ENCODE data around the gene ELN. TPM values are rescaled to one million over a fixed set of nuclear protein-coding genes. Genes with fewer than 3 reads are reported as not detected.

Gene ELN
- total RNA-seq, 2 experiments from 2014 or later, result not detected

- H3K36me3 Mint-ChIP-seq (ENCODE audit: low read depth), result no peaks in the 10 kb centered on the region
- POLR2A ChIA-PET, result no interaction called here
- H3K4me1 Mint-ChIP-seq, result no peaks in the 10 kb centered on the region
- CTCF ChIA-PET, result no interaction called here
- peaks cover 16% of the 10 kb centered on the region for H3K27me3 Mint-ChIP-seq
- no peaks in the 10 kb centered on the region for H3K9me3 Mint-ChIP-seq
- no peak overlapping the region for H3K27ac Mint-ChIP-seq
- H3K4me3 Mint-ChIP-seq, result no peak overlapping the region
- DNase-seq, result no peak
These were observed 7.6 kb upstream of the ELN start for GRCh38 chr7:74020390-74020789.

GRCh38 chr7:74021546-74022320 lies 6.2 kb upstream of the ELN start:
- Mint-ChIP-seq H3K27me3 (peaks cover 25% of the 10 kb centered on the region), H3K9me3 (no peaks in the 10 kb centered on the region), H3K27ac (no peak overlapping the region), H3K4me1 (peaks cover 1% of the 10 kb centered on the region), H3K4me3 (no peak overlapping the region), H3K36me3 (ENCODE audit: low read depth) (no peaks in the 10 kb centered on the region)
- CTCF ChIA-PET, result no interaction called here
- no peak for DNase-seq
- POLR2A ChIA-PET, result no interaction called here

GRCh38 chr7:74022507-74022906 lies 5.5 kb upstream of the ELN start:
- ChIA-PET POLR2A (no interaction called here), CTCF (no interaction called here)
- Mint-ChIP-seq H3K9me3 (no peaks in the 10 kb centered on the region), H3K4me3 (no peak overlapping the region), H3K27me3 (peaks cover 29% of the 10 kb centered on the region), H3K27ac (no peak overlapping the region), H3K36me3 (ENCODE audit: low read depth) (no peaks in the 10 kb centered on the region), H3K4me1 (peaks cover 2% of the 10 kb centered on the region)
- no peak for DNase-seq

- Mint-ChIP-seq H3K4me3 (no peak overlapping the region), H3K27ac (no peak overlapping the region), H3K9me3 (no peaks in the 10 kb centered on the region), H3K27me3 (peaks cover 29% of the 10 kb centered on the region), H3K4me1 (peaks cover 2% of the 10 kb centered on the region), H3K36me3 (ENCODE audit: low read depth) (no peaks in the 10 kb centered on the region)
- DNase-seq, result no peak
- POLR2A ChIA-PET, result no interaction called here
- CTCF ChIA-PET, result no interaction called here
These were observed 4.9 kb upstream of the ELN start for GRCh38 chr7:74023092-74023536.

GRCh38 chr7:74023786-74024185 lies 4.2 kb upstream of the ELN start:
- ChIA-PET POLR2A (no interaction called here), CTCF (no interaction called here)
- Mint-ChIP-seq H3K9me3 (no peaks in the 10 kb centered on the region), H3K36me3 (ENCODE audit: low read depth) (no peaks in the 10 kb centered on the region), H3K4me1 (peaks cover 2% of the 10 kb centered on the region), H3K4me3 (no peak overlapping the region), H3K27ac (no peak overlapping the region), H3K27me3 (peaks cover 30% of the 10 kb centered on the region)
- no peak for DNase-seq

- H3K4me3 Mint-ChIP-seq, result no peak overlapping the region
- DNase-seq, result no peak
- H3K36me3 Mint-ChIP-seq (ENCODE audit: low read depth), result no peaks in the 10 kb centered on the region
- H3K27ac Mint-ChIP-seq, result no peak overlapping the region
- H3K9me3 Mint-ChIP-seq, result no peaks in the 10 kb centered on the region
- ChIA-PET POLR2A (no interaction called here), CTCF (interaction anchor here (0.6 to 3.0 kb wide), 5 partner anchors 9 to 176 kb away, joined by 4 to 19 read pairs (median 8); no protein-coding TSS in a partner anchor)
- peaks cover 5% of the 10 kb centered on the region for H3K4me1 Mint-ChIP-seq
- peaks cover 43% of the 10 kb centered on the region for H3K27me3 Mint-ChIP-seq
These were observed 2.8 kb upstream of the ELN start for GRCh38 chr7:74025146-74025545.

- peaks cover 5% of the 10 kb centered on the region for H3K4me1 Mint-ChIP-seq
- no peak overlapping the region for H3K27ac Mint-ChIP-seq
- H3K4me3 Mint-ChIP-seq, result no peak overlapping the region
- H3K9me3 Mint-ChIP-seq, result no peaks in the 10 kb centered on the region
- ChIA-PET CTCF (interaction anchor here (0.6 to 3.0 kb wide), 14 partner anchors 9 to 1008 kb away, joined by 3 to 19 read pairs (median 4); partner anchors contain the start of gene METTL27), POLR2A (no interaction called here)
- DNase-seq, result no peak
- peaks cover 45% of the 10 kb centered on the region for H3K27me3 Mint-ChIP-seq
- H3K36me3 Mint-ChIP-seq (ENCODE audit: low read depth), result no peaks in the 10 kb centered on the region
These were observed 2.2 kb upstream of the ELN start for GRCh38 chr7:74025730-74026129.

GRCh38 chr7:74026406-74026902 lies 1.5 kb upstream of the ELN start:
- H3K36me3 Mint-ChIP-seq (ENCODE audit: low read depth), result no peaks in the 10 kb centered on the region
- H3K27ac Mint-ChIP-seq, result no peak overlapping the region
- H3K27me3 Mint-ChIP-seq, result peaks cover 52% of the 10 kb centered on the region
- no peak for DNase-seq
- ChIA-PET POLR2A (interaction anchor here (1.1 kb wide), 1 partner anchor 147 kb away, joined by 3 read pairs; no protein-coding TSS in a partner anchor), CTCF (interaction anchor here (0.7 to 3.0 kb wide), 30 partner anchors 8 to 1007 kb away, joined by 3 to 19 read pairs (median 4); partner anchors contain the start of gene METTL27)
- H3K4me3 Mint-ChIP-seq, result no peak overlapping the region
- H3K9me3 Mint-ChIP-seq, result no peaks in the 10 kb centered on the region
- peaks cover 5% of the 10 kb centered on the region for H3K4me1 Mint-ChIP-seq

- no peaks in the 10 kb centered on the region for H3K9me3 Mint-ChIP-seq
- H3K27me3 Mint-ChIP-seq, result peaks cover 58% of the 10 kb centered on the region
- H3K4me3 Mint-ChIP-seq, result no peak overlapping the region
- peak; percentile 65 for DNase-seq
- peaks cover 5% of the 10 kb centered on the region for H3K4me1 Mint-ChIP-seq
- H3K27ac Mint-ChIP-seq, result no peak overlapping the region
- no peaks in the 10 kb centered on the region for H3K36me3 Mint-ChIP-seq (ENCODE audit: low read depth)
- ChIA-PET POLR2A (interaction anchor here (1.1 kb wide), 1 partner anchor 146 kb away, joined by 3 read pairs; no protein-coding TSS in a partner anchor), CTCF (interaction anchor here (0.6 to 3.0 kb wide), 31 partner anchors 7 to 411 kb away, joined by 3 to 19 read pairs (median 4); partner anchors contain the start of gene METTL27)
These were observed 880 bp upstream of the ELN start for GRCh38 chr7:74026903-74027682.

GRCh38 chr7:74028321-74028838 lies 407 bp downstream of the ELN start:
- no peak for DNase-seq
- peaks cover 57% of the 10 kb centered on the region for H3K27me3 Mint-ChIP-seq
- no peak overlapping the region for H3K4me3 Mint-ChIP-seq
- peaks cover 5% of the 10 kb centered on the region for H3K4me1 Mint-ChIP-seq
- ChIA-PET POLR2A (no interaction called here), CTCF (interaction anchor here (0.6 kb wide), 1 partner anchor 95 kb away, joined by 4 read pairs; no protein-coding TSS in a partner anchor)
- H3K27ac Mint-ChIP-seq, result no peak overlapping the region
- no peaks in the 10 kb centered on the region for H3K9me3 Mint-ChIP-seq
- no peaks in the 10 kb centered on the region for H3K36me3 Mint-ChIP-seq (ENCODE audit: low read depth)

- peaks cover 5% of the 10 kb centered on the region for H3K4me1 Mint-ChIP-seq
- CTCF ChIA-PET, result interaction anchor here (0.6 kb wide), 1 partner anchor 94 kb away, joined by 4 read pairs; no protein-coding TSS in a partner anchor
- POLR2A ChIA-PET, result no interaction called here
- peaks cover 56% of the 10 kb centered on the region for H3K27me3 Mint-ChIP-seq
- no peak overlapping the region for H3K27ac Mint-ChIP-seq
- H3K36me3 Mint-ChIP-seq (ENCODE audit: low read depth), result no peaks in the 10 kb centered on the region
- DNase-seq, result no peak
- H3K9me3 Mint-ChIP-seq, result no peaks in the 10 kb centered on the region
- no peak overlapping the region for H3K4me3 Mint-ChIP-seq
These were observed 1.3 kb downstream of the ELN start for GRCh38 chr7:74029089-74029785.

GRCh38 chr7:74029991-74030415 lies 2.0 kb downstream of the ELN start:
- H3K36me3 Mint-ChIP-seq (ENCODE audit: low read depth), result no peaks in the 10 kb centered on the region
- CTCF ChIA-PET, result interaction anchor here (0.6 kb wide), 1 partner anchor 24 kb away, joined by 3 read pairs; no protein-coding TSS in a partner anchor
- H3K4me3 Mint-ChIP-seq, result no peak overlapping the region
- peaks cover 5% of the 10 kb centered on the region for H3K4me1 Mint-ChIP-seq
- H3K27me3 Mint-ChIP-seq, result peaks cover 53% of the 10 kb centered on the region
- no peaks in the 10 kb centered on the region for H3K9me3 Mint-ChIP-seq
- DNase-seq, result no peak
- POLR2A ChIA-PET, result no interaction called here
- no peak overlapping the region for H3K27ac Mint-ChIP-seq

Data from activated CD4-positive, alpha-beta memory T cell treated with anti-CD3 and anti-CD28 coated beads, Interleukin-2, amount 10 ng/mL, durations not matched to agents 7 days and 5 days (primary cell).